22Rv1 (cell line): Measurements from ENCODE around the gene NCAM2.

ENCODE experiments used
- CTCF ChIP-seq: fragments of 450-650 bp; IDR thresholded peaks from 2 replicates; pipeline ENCODE4 v1.5.1; 2017; ENCODE audit warnings: mild to moderate bottlenecking
- ZFX ChIP-seq: fragments of 450-650 bp; IDR thresholded peaks from 2 replicates; pipeline ENCODE4 v1.6.1; 2017; ENCODE audit warnings: antibody characterized with exemption, borderline replicate concordance

- TF ChIP-seq CTCF (no peak), ZFX (no peak)
These were observed 334.3 kb downstream of the NCAM2 start for GRCh38 chr21:21332492-21332891.
